HepG2 (cell line): Measurements from ENCODE around the gene PROSER1. TPM values are rescaled to one million over a fixed set of nuclear protein-coding genes. Genes with fewer than 3 reads are reported as not detected.

ENCODE experiments used
- ATAC-seq: fragments of 200-7000 bp; cut with Tn5 transposase; 3 replicates; pipeline ENCODE4 v1.9.1; 2020; ENCODE audit warnings: mild to moderate bottlenecking, moderate library complexity
- BruUV-seq: library from RNA; stranded (reverse); fragments of 400-500 nt; replicated peaks from 2 replicates; lab custom pipeline; 2021; lab: Mats Ljungman, UMichigan
- CTCF ChIA-PET: fragments of 300-600 bp; formaldehyde crosslinking; extraction: SDS; loops from one replicate; lab custom pipeline; 2021; ENCODE audit warnings: low total read pairs, inconsistent platforms, low intra/inter-chr PET ratio; lab: Yijun Ruan, JAX
- POLR2A ChIA-PET: fragments of 350-600 bp; sonication (Branson Sonifier 250); formaldehyde crosslinking; loops from one replicate; lab custom pipeline; 2020; ENCODE audit warnings: antibody characterized with exemption, inconsistent platforms; lab: Yijun Ruan, JAX
- DNase-seq: peaks from one replicate; pipeline ENCODE4 v3.0.0-alpha.2; 2015; ENCODE audit warnings: low spot score
- FAIRE-seq: peaks from 3 replicates; lab custom pipeline; 2011; peaks lifted over from hg19 to GRCh38; lab: Jason Lieb, UNC
- H2AFZ ChIP-seq: one replicate; pipeline ENCODE4 v1.6.1; 2011; ENCODE audit warnings: low read length, inconsistent platforms
- H3K27ac ChIP-seq: fragments of 300-600 bp; 3 replicates; pipeline ENCODE4 v1.8.0; 2011; ENCODE audit warnings: mixed run types, mild to moderate bottlenecking, mixed read lengths, low read length, inconsistent platforms; ENCODE audit not compliant: insufficient read depth; ENCODE audit errors: extremely low read length
- H3K27me3 ChIP-seq, 2 experiments: fragments of 200-600 bp in 1 of 2; 2 replicates in 1 of 2; 3 replicates in 1 of 2; pipeline versions ENCODE4 v1.6.0 to v1.8.0; 2011; ENCODE audit warnings: low read length in 2 of 2, mild to moderate bottlenecking in 2 of 2, moderate library complexity in 2 of 2, inconsistent platforms in 1 of 2; ENCODE audit not compliant: insufficient read depth in 2 of 2, control insufficient read depth in 1 of 2
- H3K36me3 ChIP-seq, 2 experiments: fragments of 200-600 bp in 1 of 2; replicated peaks in 1 of 2; 2 replicates in 1 of 2; 3 replicates in 1 of 2; pipeline versions ENCODE4 v1.5.1 to v1.8.0; 2011; ENCODE audit warnings: low read length in 2 of 2, inconsistent platforms in 1 of 2; ENCODE audit not compliant: insufficient read depth in 2 of 2, control insufficient read depth in 1 of 2
- H3K4me1 ChIP-seq: 2 replicates; pipeline ENCODE4 v1.5.1; 2012; ENCODE audit warnings: low read length, inconsistent platforms; ENCODE audit not compliant: insufficient read depth
- H3K4me2 ChIP-seq: 2 replicates; pipeline ENCODE4 v1.6.0; 2011; ENCODE audit warnings: low read depth, low read length, inconsistent platforms
- H3K4me3 ChIP-seq, 3 experiments: fragments of 200-600 bp in 1 of 3; sonication (generic), shearing (Covaris generic) in 1 of 3; replicated peaks in 1 of 3; 2 replicates each; pipeline ENCODE4 v1.5.1; 2011 to 2016; ENCODE audit warnings: low read length in 3 of 3, inconsistent platforms in 2 of 3, low read depth in 2 of 3, mild to moderate bottlenecking in 2 of 3, control low read depth in 1 of 3, mixed read lengths in 1 of 3; ENCODE audit not compliant: insufficient read depth in 1 of 3
- H3K79me2 ChIP-seq: one replicate; pipeline ENCODE4 v1.6.1; 2011; ENCODE audit warnings: low read length, inconsistent platforms; ENCODE audit not compliant: insufficient read depth
- H3K9ac ChIP-seq: 2 replicates; pipeline ENCODE4 v1.6.0; 2011; ENCODE audit warnings: mild to moderate bottlenecking, low read depth, low read length, inconsistent platforms; ENCODE audit not compliant: insufficient read depth
- H3K9me3 ChIP-seq: 2 replicates; pipeline ENCODE4 v1.5.1; 2012; ENCODE audit warnings: mild to moderate bottlenecking, low read length
- H4K20me1 ChIP-seq: 2 replicates; pipeline ENCODE4 v1.6.0; 2011; ENCODE audit warnings: inconsistent platforms, mild to moderate bottlenecking, low read length, moderate library complexity; ENCODE audit not compliant: insufficient read depth
- CBX5 ChIP-seq: sonication (generic); formaldehyde crosslinking; IDR thresholded peaks from 2 replicates; pipeline ENCODE4 v1.4.0; 2020; ENCODE audit warnings: missing genetic modification reagents, borderline replicate concordance
- FOSL2 ChIP-seq: sonication (generic); formaldehyde crosslinking; IDR thresholded peaks from 2 replicates; pipeline ENCODE4 v1.4.0; 2020; ENCODE audit warnings: missing genetic modification reagents
- MTF1 ChIP-seq: sonication (generic); formaldehyde crosslinking; IDR thresholded peaks from 2 replicates; pipeline ENCODE4 v1.5.0; 2020; ENCODE audit warnings: missing genetic modification reagents
- RFX3 ChIP-seq: IDR thresholded peaks from 2 replicates; pipeline ENCODE4 v1.6.1; 2016; ENCODE audit warnings: missing biosample characterization, missing genetic modification reagents
- ZC3H4 ChIP-seq: sonication (generic); formaldehyde crosslinking; IDR thresholded peaks from 2 replicates; pipeline ENCODE4 v1.4.0; 2020; ENCODE audit warnings: missing genetic modification reagents, borderline replicate concordance
- ZNF124 ChIP-seq: sonication (generic); formaldehyde crosslinking; IDR thresholded peaks from 2 replicates; pipeline ENCODE4 v1.4.0; 2020; ENCODE audit warnings: missing genetic modification reagents
- ZNF18 ChIP-seq: sonication (generic); formaldehyde crosslinking; IDR thresholded peaks from 2 replicates; pipeline ENCODE4 v1.8.0; 2022; ENCODE audit warnings: mild to moderate bottlenecking, missing genetic modification reagents; ENCODE audit not compliant: insufficient replicate concordance
- ZNF20 ChIP-seq: sonication (generic); formaldehyde crosslinking; IDR thresholded peaks from 2 replicates; pipeline ENCODE4 v1.4.0; 2020; ENCODE audit warnings: mild to moderate bottlenecking, moderate library complexity, missing genetic modification reagents
- ZNF225 ChIP-seq: sonication (generic); formaldehyde crosslinking; IDR thresholded peaks from 2 replicates; pipeline ENCODE4 v1.4.0; 2020; ENCODE audit warnings: mild to moderate bottlenecking, missing genetic modification reagents
- ZNF549 ChIP-seq: sonication (generic); formaldehyde crosslinking; IDR thresholded peaks from 2 replicates; pipeline ENCODE4 v1.5.0; 2020; ENCODE audit warnings: missing genetic modification reagents
- WGBS: methylation state at CpG from one replicate; pipeline ENCODE4 v1.1.6; 2017; ENCODE audit warnings: low lambda C conversion rate; 5-methylcytosine and 5-hydroxymethylcytosine counted together
- in situ Hi-C: cut with HindIII; loops from 2 replicates; pipeline ENCODE4 v1.10.0; 2017; ENCODE audit warnings: low pct_unique_long_range_greater_than_20kb; ENCODE audit not compliant: extremely low pct_ligation_motif_present
- intact Hi-C: fragments of 100-400 bp; cut with micrococcal nuclease; formaldehyde crosslinking; loops from one replicate; pipeline ENCODE4 v1.10.0; 2022; ENCODE audit not compliant: unreplicated experiment
- polyA plus RNA-seq, 8 experiments: library from polyadenylated mRNA; depleted of rRNA in 3 of 8; stranded (reverse) in 7 of 8; unstranded in 1 of 8; fragments of >200 nt; fragmentation: Illumina TruSeq in 4 of 8; extraction: Trizol in 4 of 8; gene quantifications; 2 replicates each; pipeline versions ENCODE4 v1.2.1 to v1.2.3, GENCODE V29; 2011 to 2016; ENCODE audit warnings: low read depth in 4 of 8, missing spikeins in 1 of 8, mixed read lengths in 1 of 8; ENCODE audit not compliant: insufficient read depth in 1 of 8
- total RNA-seq, 5 experiments: library from RNA; depleted of rRNA; stranded (reverse); fragments of >200 nt; fragmentation: Illumina TruSeq; extraction: Trizol; gene quantifications; 2 replicates each; pipeline ENCODE4 v1.2.3, GENCODE V29; 2016; ENCODE audit warnings: low read depth in 1 of 5
- TF ChIP-seq, protein P1 (sequence below), 2 experiments: IDR thresholded peaks; 2 replicates each; pipeline ENCODE4 v1.6.1; 2011 to 2012; ENCODE audit warnings: low read length in 2 of 2, borderline replicate concordance in 1 of 2, low read depth in 1 of 2, mild to moderate bottlenecking in 1 of 2, moderate library complexity in 1 of 2

The PROSER1 gene
- total and polyA plus RNA-seq, 2 of the 13 experiments (the other 11 are each of a cell fraction or from before 2014, with no cell fraction given) = 11.4 to 17.2 TPM

- no peak overlapping the region for H3K4me2 ChIP-seq
- no peaks in the 10 kb centered on the region; a peak in 1 of 5 replicates for H3K36me3 ChIP-seq
- H3K9ac ChIP-seq = no peak overlapping the region
- no peaks in the 10 kb centered on the region for H3K27me3 ChIP-seq
- FAIRE-seq (no peak), ATAC-seq (no peak)
- no peak overlapping the region for H3K27ac ChIP-seq
- ChIA-PET CTCF (no interaction called here), POLR2A (no interaction called here)
- intact Hi-C loops = no loop called here
- no TSS peak for BruUV-seq
- over 99% methylated on average over 3 of the region's 3 CpGs for WGBS
- no peak overlapping the region for H2AFZ ChIP-seq
- no peaks in the 10 kb centered on the region for H4K20me1 ChIP-seq
- in situ Hi-C loops = no loop called here
- no peak overlapping the region for H3K4me3 ChIP-seq
- TF ChIP-seq ZNF20 (CRISPR knock-in tag) = no peak
- TF ChIP-seq CBX5 (CRISPR knock-in tag) = no peak
- no peak for TF ChIP-seq ZNF124 (CRISPR knock-in tag)
- no peak for TF ChIP-seq ZNF225 (CRISPR knock-in tag)
- TF ChIP-seq MTF1 = no peak
- TF ChIP-seq ZNF549 (CRISPR knock-in tag) = no peak
- no peak for TF ChIP-seq ZC3H4
- no peak for TF ChIP-seq ZNF18
- no peak for TF ChIP-seq RFX3
- no peak for TF ChIP-seq FOSL2 (CRISPR knock-in tag)
- TF ChIP-seq, protein P1, sequence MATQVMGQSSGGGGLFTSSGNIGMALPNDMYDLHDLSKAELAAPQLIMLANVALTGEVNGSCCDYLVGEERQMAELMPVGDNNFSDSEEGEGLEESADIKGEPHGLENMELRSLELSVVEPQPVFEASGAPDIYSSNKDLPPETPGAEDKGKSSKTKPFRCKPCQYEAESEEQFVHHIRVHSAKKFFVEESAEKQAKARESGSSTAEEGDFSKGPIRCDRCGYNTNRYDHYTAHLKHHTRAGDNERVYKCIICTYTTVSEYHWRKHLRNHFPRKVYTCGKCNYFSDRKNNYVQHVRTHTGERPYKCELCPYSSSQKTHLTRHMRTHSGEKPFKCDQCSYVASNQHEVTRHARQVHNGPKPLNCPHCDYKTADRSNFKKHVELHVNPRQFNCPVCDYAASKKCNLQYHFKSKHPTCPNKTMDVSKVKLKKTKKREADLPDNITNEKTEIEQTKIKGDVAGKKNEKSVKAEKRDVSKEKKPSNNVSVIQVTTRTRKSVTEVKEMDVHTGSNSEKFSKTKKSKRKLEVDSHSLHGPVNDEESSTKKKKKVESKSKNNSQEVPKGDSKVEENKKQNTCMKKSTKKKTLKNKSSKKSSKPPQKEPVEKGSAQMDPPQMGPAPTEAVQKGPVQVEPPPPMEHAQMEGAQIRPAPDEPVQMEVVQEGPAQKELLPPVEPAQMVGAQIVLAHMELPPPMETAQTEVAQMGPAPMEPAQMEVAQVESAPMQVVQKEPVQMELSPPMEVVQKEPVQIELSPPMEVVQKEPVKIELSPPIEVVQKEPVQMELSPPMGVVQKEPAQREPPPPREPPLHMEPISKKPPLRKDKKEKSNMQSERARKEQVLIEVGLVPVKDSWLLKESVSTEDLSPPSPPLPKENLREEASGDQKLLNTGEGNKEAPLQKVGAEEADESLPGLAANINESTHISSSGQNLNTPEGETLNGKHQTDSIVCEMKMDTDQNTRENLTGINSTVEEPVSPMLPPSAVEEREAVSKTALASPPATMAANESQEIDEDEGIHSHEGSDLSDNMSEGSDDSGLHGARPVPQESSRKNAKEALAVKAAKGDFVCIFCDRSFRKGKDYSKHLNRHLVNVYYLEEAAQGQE (IDR thresholded peaks at IDR 0.05; ENCODE audit: borderline replicate concordance in 1 of 2, low read depth in 1 of 2, low read length in 2 of 2) = no peak
- TF ChIP-seq, all 625 proteins: peak for 0
- Histone ChIP-seq H3K79me2 (peaks cover 2% of the 10 kb centered on the region), H3K4me1 (peaks cover 15% of the 10 kb centered on the region), H3K9me3 (no peaks in the 10 kb centered on the region)
- DNase-seq = no peak
Observed at GRCh38 chr13:39044536-39044935, 6.6 kb upstream of the PROSER1 start.
